Right lobe of liver (tissue), 6 donors: Measurements from ENCODE around the gene NPHS2. TPM values are rescaled to one million over a fixed set of nuclear protein-coding genes. Genes with fewer than 3 reads are reported as not detected.

Experiments
- ATAC-seq, 4 donors: fragments of 200-7000 bp; cut with Tn5 transposase; one replicate each; pipeline ENCODE4 v1.9.1; 2020; ENCODE audit warnings: mild to moderate bottlenecking in 4 of 4, moderate library complexity in 4 of 4
- DNase-seq, 3 donors: peaks; one replicate each; pipeline ENCODE4 v3.0.0-alpha.2; 2020
- H3K27ac ChIP-seq, 3 donors: fragments of 200-600 bp; one replicate each; pipeline ENCODE4 v1.8.0; 2022
- H3K27me3 ChIP-seq, 2 donors: fragments of 200-600 bp; one replicate each; pipeline ENCODE4 v1.8.0; 2022
- H3K36me3 ChIP-seq, 4 donors: fragments of 200-600 bp; sonication (generic) in 1 of 4; one replicate each; pipeline versions ENCODE4 v1.5.1 to v1.8.0; 2017 to 2022; ENCODE audit warnings: control low read depth in 1 of 4
- H3K4me1 ChIP-seq, 4 donors: fragments of 200-600 bp; sonication (generic) in 1 of 4; one replicate each; pipeline versions ENCODE4 v1.5.1 to v1.8.0; 2017 to 2022; ENCODE audit warnings: control low read depth in 1 of 4
- H3K4me3 ChIP-seq, 3 donors: fragments of 200-600 bp; one replicate each; pipeline ENCODE4 v1.8.0; 2022
- H3K9me3 ChIP-seq, 4 donors: fragments of 200-600 bp; sonication (generic) in 1 of 4; one replicate each; pipeline versions ENCODE4 v1.5.1 to v1.8.0; 2017 to 2022; ENCODE audit warnings: control low read depth in 1 of 4
- POLR2A ChIP-seq: fragments of 450-650 bp; IDR thresholded peaks from one replicate; pipeline ENCODE4 v1.6.1; 2017; ENCODE audit warnings: antibody characterized with exemption, mild to moderate bottlenecking
- WGBS: methylation state at CpG from one replicate; pipeline ENCODE4 v1.1.6; 2018; ENCODE audit warnings: low coverage, low lambda C conversion rate; ENCODE audit not compliant: insufficient coverage; ENCODE audit errors: missing lambda C conversion rate; 5-methylcytosine and 5-hydroxymethylcytosine counted together
- intact Hi-C, 2 donors: fragments of 100-400 bp; cut with DNase I; formaldehyde crosslinking; loops; one replicate each; pipeline versions ENCODE4 v1.11.2 to v1.14.1; 2022
- total RNA-seq, 6 experiments: library from RNA; depleted of rRNA in 2 of 6; stranded (reverse); fragments of >200 nt in 2 of 6; fragmentation: NEBNext Ultra II Directional in 3 of 6; extraction: Animal tissue kit (Norgen Biotek cat#: 25700) in 3 of 6; gene quantifications; one replicate each; pipeline versions ENCODE4 v1.1.0 to v1.2.4, GENCODE V29; 2016 to 2023
- TF ChIP-seq, protein P1 (sequence below), 4 donors: fragments of 200-600 bp in 3 of 4; fragments of 450-650 bp in 1 of 4; IDR thresholded peaks; one replicate each; pipeline versions ENCODE4 v1.5.1 to v1.8.0; 2016 to 2022; ENCODE audit warnings: antibody characterized with exemption in 4 of 4, mild to moderate bottlenecking in 2 of 4
- donor health status: DM: no; HTN: yes; CAD: no.
- donor health status: DM: no; HTN: no; CAD: no.
- donor health status: DM: no; HTN: no; CAD: no.
- donor health status: DM: no; HTN: yes; CAD: no.
- donor health status: DM: no; HTN: yes; CAD: no.

Gene NPHS2
- total RNA-seq, 6 experiments from 2014 or later = not detected

DNA sequence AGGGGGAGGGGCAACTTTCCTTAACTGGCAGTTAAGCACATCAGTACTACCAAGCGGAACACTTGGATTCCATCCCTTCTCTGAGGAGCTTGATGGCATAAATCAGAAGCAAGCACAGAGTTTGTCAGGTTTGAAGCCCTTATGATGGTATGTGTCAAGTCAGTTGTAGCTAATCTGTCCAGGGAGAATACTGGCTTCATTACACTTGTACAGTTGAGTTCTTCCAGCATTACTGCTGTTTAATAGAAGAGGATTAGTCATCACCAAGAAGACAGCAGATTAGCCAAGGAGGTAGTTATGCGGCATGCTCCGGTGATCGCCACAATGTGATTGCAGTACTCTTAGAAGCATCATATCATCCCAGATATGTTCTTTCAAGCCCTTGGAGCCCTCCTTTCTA, 13.8 kb upstream of the NPHS2 start:
- ATAC-seq = no peak
- Histone ChIP-seq H3K36me3 (no peaks in the 10 kb centered on the region), H3K9me3 (no peaks in the 10 kb centered on the region), H3K4me1 (peaks cover 0 to 5% (median 0%) of the 10 kb centered on the region in 4 donors), H3K4me3 (no peak overlapping the region), H3K27ac (no peak overlapping the region), H3K27me3 (peaks cover 0 to 14% of the 10 kb centered on the region in 2 donors)
- DNase-seq = no peak
- no peak for TF ChIP-seq POLR2A
- TF ChIP-seq, protein P1, sequence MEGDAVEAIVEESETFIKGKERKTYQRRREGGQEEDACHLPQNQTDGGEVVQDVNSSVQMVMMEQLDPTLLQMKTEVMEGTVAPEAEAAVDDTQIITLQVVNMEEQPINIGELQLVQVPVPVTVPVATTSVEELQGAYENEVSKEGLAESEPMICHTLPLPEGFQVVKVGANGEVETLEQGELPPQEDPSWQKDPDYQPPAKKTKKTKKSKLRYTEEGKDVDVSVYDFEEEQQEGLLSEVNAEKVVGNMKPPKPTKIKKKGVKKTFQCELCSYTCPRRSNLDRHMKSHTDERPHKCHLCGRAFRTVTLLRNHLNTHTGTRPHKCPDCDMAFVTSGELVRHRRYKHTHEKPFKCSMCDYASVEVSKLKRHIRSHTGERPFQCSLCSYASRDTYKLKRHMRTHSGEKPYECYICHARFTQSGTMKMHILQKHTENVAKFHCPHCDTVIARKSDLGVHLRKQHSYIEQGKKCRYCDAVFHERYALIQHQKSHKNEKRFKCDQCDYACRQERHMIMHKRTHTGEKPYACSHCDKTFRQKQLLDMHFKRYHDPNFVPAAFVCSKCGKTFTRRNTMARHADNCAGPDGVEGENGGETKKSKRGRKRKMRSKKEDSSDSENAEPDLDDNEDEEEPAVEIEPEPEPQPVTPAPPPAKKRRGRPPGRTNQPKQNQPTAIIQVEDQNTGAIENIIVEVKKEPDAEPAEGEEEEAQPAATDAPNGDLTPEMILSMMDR (IDR thresholded peaks at IDR 0.05) = no peak
- WGBS = 100% methylated on average over 2 of the region's 4 CpGs
- intact Hi-C loops = no loop called here

DNA sequence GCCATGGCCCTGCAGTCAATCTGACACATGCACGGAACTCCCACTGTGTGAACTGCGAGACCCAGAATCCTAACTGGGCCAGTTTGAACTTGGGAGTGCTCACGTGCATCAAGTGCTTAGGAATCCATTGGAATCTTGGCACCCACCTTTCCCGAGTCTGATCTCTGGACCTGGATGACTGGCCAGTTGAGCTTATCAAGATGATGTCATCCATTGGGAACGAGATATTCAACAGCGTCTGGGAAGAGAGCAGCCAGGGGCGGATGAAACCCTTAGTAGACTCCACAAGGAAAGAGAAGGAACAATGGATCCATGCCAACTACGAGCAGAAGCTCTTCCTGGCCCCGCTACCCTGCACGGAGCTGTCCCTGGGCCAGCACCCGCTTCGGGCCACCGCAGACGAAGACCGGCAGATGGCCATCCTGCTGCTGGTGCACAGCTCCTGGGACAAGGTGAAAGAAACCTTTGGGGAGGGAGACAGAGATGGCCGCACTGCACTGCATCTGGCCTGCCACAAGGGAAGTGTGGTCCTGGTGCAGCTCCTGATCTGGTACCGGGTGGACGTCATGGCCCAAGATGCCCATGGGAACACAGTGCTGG, 12.8 kb upstream of the NPHS2 start:
- WGBS = no CpG with 5 or more reads among the region's 18 CpGs
- Histone ChIP-seq H3K4me3 (no peak overlapping the region), H3K27ac (no peak overlapping the region), H3K36me3 (no peaks in the 10 kb centered on the region), H3K9me3 (no peaks in the 10 kb centered on the region), H3K27me3 (peaks cover 0 to 14% of the 10 kb centered on the region in 2 donors), H3K4me1 (peaks cover 0 to 5% (median 0%) of the 10 kb centered on the region in 4 donors)
- DNase-seq (no peak), ATAC-seq (no peak)
- intact Hi-C loops = no loop called here
- TF ChIP-seq, protein P1 (IDR thresholded peaks at IDR 0.05) = no peak
- no peak for TF ChIP-seq POLR2A

DNA sequence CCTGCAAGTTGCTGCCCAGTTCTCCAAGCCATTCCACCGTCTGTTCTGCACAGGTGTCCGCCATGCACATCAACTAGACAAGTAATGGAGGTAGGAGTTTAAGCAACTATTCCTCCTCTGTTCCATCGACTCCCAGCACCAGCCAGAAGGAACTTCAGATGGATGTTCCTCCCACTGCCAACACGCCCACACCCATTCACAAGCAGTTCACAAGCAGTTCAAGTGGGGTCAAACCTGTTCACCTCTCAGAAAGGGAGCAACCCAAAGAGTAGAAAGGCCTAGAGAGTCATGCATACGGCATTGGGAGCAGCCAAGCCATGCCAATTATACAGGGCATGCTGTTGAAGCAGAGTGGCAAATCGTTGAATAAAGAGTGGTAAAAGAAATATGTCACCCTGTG, 11.6 kb upstream of the NPHS2 start:
- Histone ChIP-seq H3K27me3 (peaks cover 0 to 8% of the 10 kb centered on the region in 2 donors), H3K27ac (no peak overlapping the region), H3K36me3 (no peaks in the 10 kb centered on the region), H3K4me3 (no peak overlapping the region), H3K9me3 (no peaks in the 10 kb centered on the region), H3K4me1 (peaks cover 0 to 5% (median 0%) of the 10 kb centered on the region in 4 donors)
- WGBS = 77% methylated on average over 5 of the region's 6 CpGs
- DNase-seq (no peak), ATAC-seq (no peak)
- no peak for TF ChIP-seq POLR2A
- intact Hi-C loops = no loop called here

DNA sequence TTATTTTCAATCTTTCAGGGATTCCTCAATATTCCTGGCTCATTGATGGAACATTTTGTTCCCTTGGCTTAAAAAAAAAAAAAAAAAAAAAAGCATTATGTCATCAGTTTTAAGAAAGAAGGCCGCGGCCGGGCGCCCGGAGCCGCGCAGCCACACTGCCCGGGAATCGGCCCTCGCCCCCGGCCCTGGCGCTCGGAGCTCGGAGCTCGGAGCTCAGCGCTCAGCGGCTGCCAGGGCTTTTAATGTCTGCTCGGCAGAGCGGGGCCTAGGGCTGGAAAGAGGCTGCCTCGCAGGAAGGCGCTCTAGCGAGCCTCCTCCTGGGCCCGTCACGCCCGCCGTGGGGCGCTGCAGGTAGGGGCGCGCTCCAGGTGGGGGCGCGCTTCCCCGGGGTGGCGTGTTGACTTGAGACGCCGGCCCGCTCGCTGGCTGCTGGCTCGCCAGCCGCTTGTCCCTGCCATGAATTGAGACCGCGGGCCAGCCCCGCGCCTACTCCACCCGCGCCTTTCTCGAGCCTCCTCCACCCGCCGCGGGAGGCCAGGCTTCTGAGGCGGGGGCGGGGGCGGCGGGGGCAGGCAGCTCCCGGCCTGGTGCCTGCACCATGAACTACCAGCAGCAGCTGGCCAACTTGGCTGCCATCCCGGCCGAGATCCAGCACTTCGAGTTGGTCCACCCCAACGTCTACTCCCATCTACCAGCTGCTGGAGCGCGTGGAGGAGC, 10.5 kb upstream of the NPHS2 start:
- 2% methylated on average over 18 of the region's 60 CpGs for WGBS
- no peaks in the 10 kb centered on the region for H3K36me3 ChIP-seq
- DNase-seq (peak in 1 of 3 donors; percentile 35), ATAC-seq (peak; percentile 56 to 85 (median 70))
- no peak overlapping the region for H3K27ac ChIP-seq
- no peaks in the 10 kb centered on the region for H3K9me3 ChIP-seq
- no peaks in the 10 kb centered on the region for H3K4me1 ChIP-seq
- H3K4me3 ChIP-seq = peak overlapping the region in 1 of 3 donors; percentile 40
- intact Hi-C loops = no loop called here
- TF ChIP-seq, protein P1 (IDR thresholded peaks at IDR 0.05) = peak in 3 of 4 donors; percentile 24 to 48 (median 36)
- no peak for TF ChIP-seq POLR2A
- peaks cover 0 to 8% of the 10 kb centered on the region in 2 donors for H3K27me3 ChIP-seq

DNA sequence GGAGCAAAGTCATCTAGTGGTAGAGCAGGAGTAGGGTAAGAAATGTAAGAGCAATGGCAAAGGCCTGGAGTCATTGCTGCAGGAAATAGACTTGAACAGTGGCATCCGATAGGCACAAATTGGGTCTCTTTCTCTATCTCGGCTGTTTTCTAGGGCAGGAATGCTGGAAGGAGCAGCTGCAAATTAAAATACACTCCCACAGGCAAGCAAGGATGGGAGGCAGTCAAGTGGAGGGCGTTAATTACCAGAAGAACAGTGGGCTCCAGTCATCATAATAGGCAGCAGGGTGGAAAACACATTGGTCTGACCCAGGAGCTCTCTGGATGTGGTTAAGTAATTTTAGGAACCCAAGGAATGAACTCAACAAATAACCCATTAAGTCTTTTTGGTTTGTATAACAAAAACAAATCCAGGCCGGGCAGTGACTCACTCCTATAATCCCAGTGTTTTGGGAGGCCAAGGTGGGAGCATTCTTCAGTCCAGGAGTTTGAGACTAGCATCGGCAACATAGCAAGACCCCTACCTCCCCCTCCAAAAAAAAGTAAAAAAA, 8.1 kb upstream of the NPHS2 start:
- H3K36me3 ChIP-seq = no peaks in the 10 kb centered on the region
- intact Hi-C loops = no loop called here
- H3K4me3 ChIP-seq = no peak overlapping the region
- no peaks in the 10 kb centered on the region for H3K9me3 ChIP-seq
- H3K27ac ChIP-seq = no peak overlapping the region
- TF ChIP-seq, protein P1 (IDR thresholded peaks at IDR 0.05) = no peak
- TF ChIP-seq POLR2A = no peak
- WGBS = 52% methylated on average over 4 of the region's 5 CpGs
- H3K4me1 ChIP-seq = no peaks in the 10 kb centered on the region
- H3K27me3 ChIP-seq = peaks cover 0 to 8% of the 10 kb centered on the region in 2 donors
- ATAC-seq (no peak), DNase-seq (no peak)
